HG03442 (cell line): Measurements from ENCODE around the gene TFEB.

Source experiments
- ATAC-seq: cut with Tn5 transposase; IDR thresholded peaks from one replicate; pipeline ENCODE4 v1.9.1; 2021; ENCODE audit warnings: mild to moderate bottlenecking, moderate library complexity; ENCODE audit not compliant: unreplicated experiment

TFEB gene

GRCh38 chr6:41739041-41739440, 3.6 kb upstream of the TFEB start:
- ATAC-seq, result no peak

DNA sequence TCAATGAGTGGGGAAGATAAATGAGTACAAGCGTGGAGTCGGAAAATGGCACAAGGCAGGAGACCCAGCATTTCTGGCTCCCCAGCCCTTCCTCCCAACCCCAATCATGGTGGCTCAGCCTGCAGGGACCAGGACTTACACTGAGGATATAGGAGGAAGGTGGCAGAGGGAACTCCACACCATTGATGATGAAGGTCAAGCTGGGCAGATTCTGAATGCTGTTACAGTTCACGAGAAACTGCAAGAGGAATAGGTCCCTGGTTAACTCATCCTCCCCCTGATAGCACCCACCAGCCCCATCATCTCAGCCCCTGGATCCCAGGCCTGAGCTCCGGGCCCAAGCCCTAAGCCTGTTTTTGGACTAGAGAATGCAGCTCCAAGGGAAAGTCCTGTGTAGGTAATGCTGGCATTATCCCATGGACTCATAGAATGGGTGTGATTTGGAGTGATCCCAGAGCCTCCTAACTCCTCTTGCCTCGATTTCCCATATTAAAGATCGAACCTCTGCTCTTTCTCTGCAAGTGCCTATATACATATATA, 2.3 kb upstream of the TFEB start:
- no peak for ATAC-seq

- no peak for ATAC-seq
Observed at GRCh38 chr6:41736800-41737555, 1.6 kb upstream of the TFEB start.

GRCh38 chr6:41736186-41736733, 852 bp upstream of the TFEB start:
- no peak for ATAC-seq

DNA sequence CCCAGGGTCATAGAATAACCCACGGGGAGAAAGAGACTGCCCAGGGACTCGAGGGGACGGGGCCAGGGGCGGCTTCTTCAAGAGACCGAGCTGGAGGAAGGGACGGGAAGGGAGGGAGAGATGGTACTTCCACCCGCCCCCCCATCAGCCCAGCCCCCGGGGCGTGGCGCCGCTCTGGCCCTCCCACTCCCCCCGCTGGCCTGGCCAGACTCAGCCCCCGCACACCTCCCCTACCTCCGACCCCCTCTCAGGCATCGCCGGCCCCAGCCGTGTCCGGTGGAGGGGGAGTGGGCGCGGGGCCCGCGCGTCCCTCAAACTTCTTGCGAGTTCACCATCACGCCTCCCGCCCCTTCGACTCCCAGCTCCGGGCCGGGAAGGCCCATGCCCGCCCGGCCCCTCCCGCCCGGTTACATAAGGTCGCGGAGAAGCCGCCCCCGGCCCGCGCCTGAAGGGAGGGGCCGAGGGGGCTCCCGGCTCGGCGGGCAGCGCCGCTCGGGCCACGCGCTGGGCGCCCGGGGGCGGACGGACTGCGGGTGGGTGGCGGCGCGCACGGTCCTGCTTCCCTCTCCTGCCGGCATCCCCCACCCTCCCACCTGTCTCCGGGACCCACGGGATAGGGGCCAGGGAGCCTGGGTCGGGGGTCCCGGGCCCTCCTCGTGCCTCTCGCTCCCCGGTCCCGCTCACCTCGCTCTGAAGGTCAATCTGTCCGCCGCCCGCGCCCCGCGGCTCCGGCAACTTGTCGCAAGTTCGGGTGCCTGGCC, 562 bp downstream of the TFEB start:
- peak; percentile 13 for ATAC-seq

- peak; percentile 35 for ATAC-seq
Observed at GRCh38 chr6:41733707-41734665, 1.4 kb downstream of the TFEB start.

DNA sequence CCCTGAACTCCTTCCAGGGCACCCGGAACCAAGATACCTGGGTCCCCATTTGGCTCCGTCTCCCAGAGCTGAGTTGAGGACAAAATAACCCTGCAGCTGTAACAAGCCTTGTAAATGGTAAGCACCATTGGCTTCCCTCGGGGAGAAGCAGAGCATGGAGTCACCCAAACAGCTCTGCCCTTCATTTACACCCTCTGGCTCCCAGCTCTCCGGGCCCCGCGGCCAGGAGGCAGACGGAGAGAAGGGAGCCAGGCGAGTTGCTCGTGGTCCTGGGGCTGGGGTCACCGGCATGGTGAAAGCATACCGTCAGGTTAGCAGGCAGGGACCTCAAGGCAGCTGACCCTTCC, 2.1 kb downstream of the TFEB start:
- ATAC-seq, result no peak

GRCh38 chr6:41732591-41733359, 2.6 kb downstream of the TFEB start:
- ATAC-seq, result peak; percentile 23

GRCh38 chr6:41732149-41732548, 3.3 kb downstream of the TFEB start:
- ATAC-seq, result no peak

- ATAC-seq, result no peak
Observed at GRCh38 chr6:41731561-41732086, 3.8 kb downstream of the TFEB start.

GRCh38 chr6:41730531-41731436, 4.6 kb downstream of the TFEB start:
- no peak for ATAC-seq

GRCh38 chr6:41729624-41730023, 5.8 kb downstream of the TFEB start:
- no peak for ATAC-seq

GRCh38 chr6:41728954-41729353, 6.5 kb downstream of the TFEB start:
- no peak for ATAC-seq

DNA sequence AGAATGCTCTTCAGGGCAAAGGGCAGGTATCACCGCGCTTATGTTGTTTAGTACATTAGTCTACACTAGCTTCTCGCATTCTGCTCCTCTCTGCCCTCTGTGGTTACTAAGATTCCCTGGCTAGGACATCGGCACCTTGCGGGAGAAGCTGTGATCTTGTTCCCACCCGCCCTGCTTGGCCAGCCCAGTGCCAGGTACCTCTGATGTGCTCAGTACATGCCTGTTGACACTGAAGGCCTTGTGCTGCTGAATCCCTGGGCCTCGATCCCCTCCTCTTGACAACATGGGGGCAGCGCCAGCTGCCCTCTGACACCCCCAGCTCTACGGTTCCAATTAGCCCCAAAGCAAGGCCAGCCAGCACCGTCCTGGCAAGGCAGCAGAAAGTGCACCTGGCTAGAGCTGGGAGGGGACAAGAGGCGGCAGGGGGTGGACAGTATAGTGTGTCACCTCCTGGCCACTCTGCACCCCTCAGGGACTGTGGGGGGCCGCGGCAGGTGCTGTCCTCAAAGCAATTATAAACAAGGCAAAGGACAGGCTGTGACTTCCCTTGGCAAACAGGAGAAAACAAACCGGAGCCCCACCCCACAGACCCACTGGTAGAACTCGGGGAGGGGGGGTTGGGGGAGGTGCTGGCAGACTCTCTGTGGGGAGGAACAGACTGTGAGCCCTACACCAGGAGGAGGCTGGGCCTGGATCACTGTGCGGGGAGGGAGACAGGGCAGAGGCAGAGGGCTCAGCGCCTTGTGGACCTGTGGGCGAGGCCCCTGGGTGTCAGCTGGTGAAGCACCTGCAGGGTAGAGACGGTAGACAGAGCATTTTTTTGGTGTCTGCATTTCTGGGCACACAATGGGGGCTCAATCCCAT, 7.1 kb downstream of the TFEB start:
- no peak for ATAC-seq

GRCh38 chr6:41727705-41728072, 7.7 kb downstream of the TFEB start:
- ATAC-seq, result no peak

DNA sequence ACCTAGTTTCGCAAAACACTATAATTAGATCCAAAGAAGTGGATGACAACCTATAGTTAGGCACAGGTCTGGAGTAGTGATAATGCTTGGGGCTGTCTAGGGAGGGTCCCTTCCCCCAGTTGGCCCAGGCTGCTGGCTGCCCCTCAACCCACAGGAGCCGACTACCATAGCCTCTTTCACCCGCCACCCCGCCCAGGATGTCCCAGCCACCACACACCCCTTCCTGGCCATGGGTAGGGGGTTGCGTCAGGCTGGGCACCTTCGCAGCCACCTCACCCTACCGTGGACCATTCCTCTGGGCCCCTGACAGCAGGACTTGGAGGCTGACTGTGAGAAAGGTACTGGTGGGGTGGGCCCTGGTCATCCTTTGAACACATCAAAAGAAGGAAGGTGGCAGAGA, 8.5 kb downstream of the TFEB start:
- no peak for ATAC-seq

DNA sequence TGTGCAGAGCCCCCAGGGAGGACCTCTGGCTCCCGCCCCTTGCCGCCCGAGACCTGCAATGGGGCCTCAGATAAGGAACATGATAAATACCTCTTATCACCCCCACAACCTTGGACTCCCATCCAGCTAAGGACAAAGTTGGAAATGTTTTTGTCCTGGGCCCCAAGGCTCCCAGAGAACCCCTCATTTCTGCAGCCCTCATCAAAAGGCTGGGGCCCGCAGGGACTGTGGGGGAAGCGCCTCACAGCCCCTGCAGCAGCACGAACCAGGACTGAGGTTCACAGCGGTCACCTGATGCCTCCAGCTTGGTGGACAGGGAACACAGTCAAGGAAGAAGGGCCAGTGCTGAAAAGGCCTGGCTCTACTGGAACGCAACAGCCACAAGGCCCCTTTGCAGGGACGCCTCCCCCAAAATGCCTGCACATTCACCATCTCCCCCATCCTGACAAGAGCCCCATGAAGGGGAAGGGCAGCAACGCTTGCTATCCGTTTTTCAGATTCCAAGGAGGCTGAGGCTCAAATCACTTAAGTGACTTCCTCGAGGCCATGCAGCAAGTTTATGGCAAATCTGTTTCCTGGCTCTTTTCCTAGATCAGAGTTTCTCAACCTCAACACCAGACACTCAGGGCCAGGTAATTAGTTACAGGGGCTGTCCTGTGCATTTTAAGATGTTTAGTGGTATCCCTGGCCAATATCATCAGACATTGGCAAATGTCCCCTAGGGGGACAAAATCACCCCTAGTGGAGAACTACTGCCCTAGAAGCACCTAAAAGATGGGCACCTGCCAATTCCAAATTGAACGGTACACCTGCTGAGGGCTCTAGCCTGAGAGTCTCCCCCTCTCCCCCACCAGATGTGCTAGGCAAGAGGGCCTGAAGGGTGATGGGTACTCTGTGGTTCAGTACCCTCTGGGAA, 10.6 kb downstream of the TFEB start:
- no peak for ATAC-seq
